ENCODE results near the gene GPX2.

Gene GPX2

DNA sequence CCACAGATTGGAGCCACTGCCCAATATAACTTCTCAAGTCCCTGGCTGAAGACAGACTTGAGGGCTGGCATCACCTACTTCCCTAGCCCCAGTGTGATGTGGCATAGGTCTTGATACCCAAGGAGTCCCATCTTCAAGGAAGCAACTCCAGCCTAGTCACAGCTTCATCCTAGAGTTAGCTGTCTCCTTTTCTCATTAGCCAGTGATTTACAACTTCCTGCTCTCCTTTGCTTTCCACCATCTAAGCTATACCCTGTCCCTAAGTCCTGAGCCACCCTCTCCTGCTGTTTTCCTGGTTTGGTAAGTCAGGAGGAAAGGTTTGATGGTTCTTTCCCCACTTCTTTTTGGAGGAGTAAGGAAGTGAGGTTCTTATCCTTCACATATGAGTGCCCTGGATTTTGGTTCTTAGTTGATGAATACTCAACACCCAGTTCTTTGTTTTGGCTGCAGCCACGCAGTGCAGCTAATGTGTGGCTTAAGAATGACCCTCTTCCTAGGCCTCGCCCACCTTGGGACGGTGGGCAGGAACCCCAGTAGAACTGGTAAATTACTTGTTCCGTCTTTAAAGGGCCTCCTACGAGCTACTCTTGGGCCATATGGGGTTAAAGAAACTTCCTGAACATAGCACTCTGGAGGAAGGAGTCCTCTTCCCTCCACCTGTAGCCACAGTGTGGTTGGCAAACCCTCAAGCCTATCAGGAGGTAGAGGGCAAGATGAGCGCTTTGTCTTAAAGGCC, 3.9 kb upstream of the GPX2 start:
- Histone ChIP-seq H3K27me3 (ENCODE audit: insufficient read depth, low read length, poor library complexity) (no peaks in the 10 kb centered on the region), H3K9ac (ENCODE audit: low read depth, low read length) (no peak overlapping the region), H3K36me3 (ENCODE audit: insufficient read depth, low read length) (peaks cover 78% of the 10 kb centered on the region), H3K27ac (ENCODE audit: low read length) (no peak overlapping the region), H3K4me1 (ENCODE audit: insufficient read depth, low read length) (no peaks in the 10 kb centered on the region), H4K20me1 (ENCODE audit: insufficient read depth, low read length) (peaks cover 3% of the 10 kb centered on the region; the same call in 1 of the 2 replicates), H3K4me3 (ENCODE audit: low read depth in 1 of 2, low read length in 2 of 2) (no peak overlapping the region), H3K4me2 (ENCODE audit: insufficient read depth, low read length) (no peak overlapping the region), H3K9me3 (ENCODE audit: insufficient read depth, low read length, severe bottlenecking) (no peaks in the 10 kb centered on the region), H2AFZ (ENCODE audit: low read depth, low read length) (no peak overlapping the region), H3K79me2 (ENCODE audit: insufficient read depth, low read length) (no peaks in the 10 kb centered on the region)
- ATAC-seq (ENCODE audit: insufficient read depth, low read depth) (no peak), DNase-seq (no peak)
- no peak for TF ChIP-seq EZH2 (IDR thresholded peaks at IDR 0.05; ENCODE audit: borderline replicate concordance, low read depth, low read length, severe bottlenecking)
- TF ChIP-seq, protein P1, sequence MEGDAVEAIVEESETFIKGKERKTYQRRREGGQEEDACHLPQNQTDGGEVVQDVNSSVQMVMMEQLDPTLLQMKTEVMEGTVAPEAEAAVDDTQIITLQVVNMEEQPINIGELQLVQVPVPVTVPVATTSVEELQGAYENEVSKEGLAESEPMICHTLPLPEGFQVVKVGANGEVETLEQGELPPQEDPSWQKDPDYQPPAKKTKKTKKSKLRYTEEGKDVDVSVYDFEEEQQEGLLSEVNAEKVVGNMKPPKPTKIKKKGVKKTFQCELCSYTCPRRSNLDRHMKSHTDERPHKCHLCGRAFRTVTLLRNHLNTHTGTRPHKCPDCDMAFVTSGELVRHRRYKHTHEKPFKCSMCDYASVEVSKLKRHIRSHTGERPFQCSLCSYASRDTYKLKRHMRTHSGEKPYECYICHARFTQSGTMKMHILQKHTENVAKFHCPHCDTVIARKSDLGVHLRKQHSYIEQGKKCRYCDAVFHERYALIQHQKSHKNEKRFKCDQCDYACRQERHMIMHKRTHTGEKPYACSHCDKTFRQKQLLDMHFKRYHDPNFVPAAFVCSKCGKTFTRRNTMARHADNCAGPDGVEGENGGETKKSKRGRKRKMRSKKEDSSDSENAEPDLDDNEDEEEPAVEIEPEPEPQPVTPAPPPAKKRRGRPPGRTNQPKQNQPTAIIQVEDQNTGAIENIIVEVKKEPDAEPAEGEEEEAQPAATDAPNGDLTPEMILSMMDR (IDR thresholded peaks at IDR 0.05; ENCODE audit: borderline replicate concordance, extremely low read depth, low read length, poor library complexity, severe bottlenecking), result no peak

DNA sequence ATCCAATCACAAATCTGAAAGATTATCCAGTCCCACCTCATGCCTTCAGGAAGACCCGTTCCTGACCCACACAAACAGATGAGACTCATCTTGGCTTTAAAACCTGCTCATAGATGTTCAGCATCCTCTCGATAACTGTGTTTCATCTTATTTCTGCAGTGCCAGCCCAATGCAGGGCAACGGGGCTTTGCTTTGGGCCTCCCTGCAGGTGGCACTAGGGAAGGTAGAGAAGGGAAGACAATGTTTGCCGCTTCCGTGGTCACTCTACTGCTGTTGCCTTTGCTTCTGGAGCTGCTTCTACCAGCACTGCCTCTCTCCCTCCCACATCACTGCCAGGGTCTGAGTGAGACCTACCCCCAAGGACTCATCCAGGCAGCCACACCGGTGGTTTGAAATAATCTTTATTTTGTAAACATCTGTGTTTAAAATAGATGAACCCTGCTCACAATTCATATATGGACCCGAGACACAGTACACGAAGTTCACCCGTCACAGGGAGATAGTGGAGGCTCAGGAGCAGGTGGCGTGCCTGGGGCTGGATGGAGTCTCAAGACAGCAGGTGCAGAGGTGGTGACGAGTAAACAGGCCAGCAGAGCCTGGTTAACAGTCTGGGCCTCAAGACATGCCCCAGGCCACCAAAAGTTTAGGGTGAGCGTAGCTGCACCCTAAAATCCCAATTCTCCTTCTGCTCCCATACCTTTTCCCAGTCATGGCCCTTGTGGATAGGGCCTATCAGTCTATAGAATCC, 3.1 kb upstream of the GPX2 start:
- Histone ChIP-seq H4K20me1 (ENCODE audit: insufficient read depth, low read length) (peaks cover 7% of the 10 kb centered on the region; the same call in 1 of the 2 replicates), H3K4me3 (ENCODE audit: low read depth in 1 of 2, low read length in 2 of 2) (no peak overlapping the region), H3K36me3 (ENCODE audit: insufficient read depth, low read length) (peaks cover 78% of the 10 kb centered on the region), H3K79me2 (ENCODE audit: insufficient read depth, low read length) (no peaks in the 10 kb centered on the region), H3K9me3 (ENCODE audit: insufficient read depth, low read length, severe bottlenecking) (no peaks in the 10 kb centered on the region), H3K4me1 (ENCODE audit: insufficient read depth, low read length) (no peaks in the 10 kb centered on the region), H3K27me3 (ENCODE audit: insufficient read depth, low read length, poor library complexity) (no peaks in the 10 kb centered on the region), H3K27ac (ENCODE audit: low read length) (no peak overlapping the region), H2AFZ (ENCODE audit: low read depth, low read length) (no peak overlapping the region), H3K4me2 (ENCODE audit: insufficient read depth, low read length) (no peak overlapping the region), H3K9ac (ENCODE audit: low read depth, low read length) (no peak overlapping the region)
- TF ChIP-seq, protein P1 (IDR thresholded peaks at IDR 0.05; ENCODE audit: borderline replicate concordance, extremely low read depth, low read length, poor library complexity, severe bottlenecking), result no peak
- TF ChIP-seq EZH2 (IDR thresholded peaks at IDR 0.05; ENCODE audit: borderline replicate concordance, low read depth, low read length, severe bottlenecking), result no peak
- ATAC-seq (ENCODE audit: insufficient read depth, low read depth) (no peak), DNase-seq (no peak)

DNA sequence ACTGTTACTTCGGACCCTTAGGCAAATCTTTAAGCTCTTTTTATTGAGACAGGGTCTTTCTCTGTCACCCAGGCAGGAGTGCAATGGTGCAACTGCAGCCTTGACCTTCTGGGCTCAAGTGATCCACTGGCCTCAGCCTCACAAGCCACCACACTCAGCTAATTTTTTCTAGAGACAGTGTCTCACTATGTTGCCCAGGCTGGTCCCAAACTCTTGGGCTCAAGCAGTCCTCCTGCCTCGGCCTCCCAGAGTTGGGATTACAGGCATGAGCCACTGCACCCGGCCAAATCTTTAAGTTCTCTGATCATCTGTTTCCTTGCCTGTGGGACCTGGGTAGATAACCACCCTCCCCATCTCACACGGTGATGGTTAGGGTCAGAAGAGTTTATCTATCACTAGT, 2.3 kb upstream of the GPX2 start:
- Histone ChIP-seq H4K20me1 (ENCODE audit: insufficient read depth, low read length) (peaks cover 7% of the 10 kb centered on the region; the same call in 1 of the 2 replicates), H3K4me3 (ENCODE audit: low read depth in 1 of 2, low read length in 2 of 2) (no peak overlapping the region), H3K27ac (ENCODE audit: low read length) (no peak overlapping the region), H3K9ac (ENCODE audit: low read depth, low read length) (no peak overlapping the region), H3K4me1 (ENCODE audit: insufficient read depth, low read length) (no peaks in the 10 kb centered on the region), H3K27me3 (ENCODE audit: insufficient read depth, low read length, poor library complexity) (no peaks in the 10 kb centered on the region), H3K79me2 (ENCODE audit: insufficient read depth, low read length) (no peaks in the 10 kb centered on the region), H3K36me3 (ENCODE audit: insufficient read depth, low read length) (peaks cover 76% of the 10 kb centered on the region), H3K9me3 (ENCODE audit: insufficient read depth, low read length, severe bottlenecking) (no peaks in the 10 kb centered on the region), H2AFZ (ENCODE audit: low read depth, low read length) (no peak overlapping the region), H3K4me2 (ENCODE audit: insufficient read depth, low read length) (no peak overlapping the region)
- DNase-seq, result no peak
- TF ChIP-seq EZH2 (IDR thresholded peaks at IDR 0.05; ENCODE audit: borderline replicate concordance, low read depth, low read length, severe bottlenecking), result no peak
- TF ChIP-seq, protein P1 (IDR thresholded peaks at IDR 0.05; ENCODE audit: borderline replicate concordance, extremely low read depth, low read length, poor library complexity, severe bottlenecking), result no peak
- no peak for ATAC-seq (ENCODE audit: insufficient read depth, low read depth)

Measured in DND-41 (cell line).